HG02943 (cell line): ENCODE measurements around the gene GALNS.
"Not testable (repeated sequence)": the region's sequence is repeated elsewhere in the genome, so short reads cannot be mapped to it uniquely, and the experiment has no call there.

ENCODE experiments used
- ATAC-seq: cut with Tn5 transposase; IDR thresholded peaks from one replicate; pipeline ENCODE4 v1.9.1; 2021; ENCODE audit warnings: mild to moderate bottlenecking, low read depth, moderate library complexity; ENCODE audit not compliant: unreplicated experiment

The GALNS gene

GRCh38 chr16:88840600-88841215, 16.0 kb downstream of the GALNS start:
- ATAC-seq: no peak

GRCh38 chr16:88839745-88840599, 16.8 kb downstream of the GALNS start:
- ATAC-seq: no peak

GRCh38 chr16:88839026-88839529, 17.7 kb downstream of the GALNS start:
- no peak for ATAC-seq

GRCh38 chr16:88838566-88838965, 18.2 kb downstream of the GALNS start:
- no peak for ATAC-seq

- no peak for ATAC-seq
Measured at GRCh38 chr16:88837806-88838205, 18.9 kb downstream of the GALNS start.

- ATAC-seq: no peak
Measured at GRCh38 chr16:88836791-88837190, 20.0 kb downstream of the GALNS start.

GRCh38 chr16:88835818-88836217, 20.9 kb downstream of the GALNS start:
- ATAC-seq: no peak

- no peak for ATAC-seq
Measured at GRCh38 chr16:88835383-88835782, 21.4 kb downstream of the GALNS start.

GRCh38 chr16:88834670-88835069, 22.1 kb downstream of the GALNS start:
- ATAC-seq: no peak

GRCh38 chr16:88833086-88833485, 23.7 kb downstream of the GALNS start:
- ATAC-seq: no peak

GRCh38 chr16:88831838-88832237, 24.9 kb downstream of the GALNS start:
- no peak for ATAC-seq

- ATAC-seq: no peak
Measured at GRCh38 chr16:88830783-88831182, 26.0 kb downstream of the GALNS start.

GRCh38 chr16:88830258-88830657, 26.5 kb downstream of the GALNS start:
- ATAC-seq: no peak

- ATAC-seq: no peak
Measured at GRCh38 chr16:88828711-88829110, 28.0 kb downstream of the GALNS start.

GRCh38 chr16:88827727-88828126, 29.0 kb downstream of the GALNS start:
- ATAC-seq: no peak

GRCh38 chr16:88826070-88826840, 30.5 kb downstream of the GALNS start:
- no peak for ATAC-seq

- no peak for ATAC-seq
Measured at GRCh38 chr16:88825146-88825545, 31.6 kb downstream of the GALNS start.

GRCh38 chr16:88824256-88825077, 32.3 kb downstream of the GALNS start:
- ATAC-seq: no peak

GRCh38 chr16:88823646-88824045, 33.1 kb downstream of the GALNS start:
- ATAC-seq: not testable (repeated sequence)
